AG09319 (cell line): ENCODE results near the gene OR5A2.
"Not testable (repeated sequence)": the region's sequence is repeated elsewhere in the genome, so short reads cannot be mapped to it uniquely, and the experiment has no call there.

Source experiments
- DNase-seq: peaks from one replicate; pipeline ENCODE4 v3.0.0-alpha.2; 2010; ENCODE audit warnings: low read depth; ENCODE audit errors: extremely low read depth
- CTCF ChIP-seq: IDR thresholded peaks from 2 replicates; pipeline ENCODE4 v1.5.1; 2011; ENCODE audit warnings: low read depth, mild to moderate bottlenecking, inconsistent platforms, low read length, moderate library complexity

OR5A2 gene, protein sequence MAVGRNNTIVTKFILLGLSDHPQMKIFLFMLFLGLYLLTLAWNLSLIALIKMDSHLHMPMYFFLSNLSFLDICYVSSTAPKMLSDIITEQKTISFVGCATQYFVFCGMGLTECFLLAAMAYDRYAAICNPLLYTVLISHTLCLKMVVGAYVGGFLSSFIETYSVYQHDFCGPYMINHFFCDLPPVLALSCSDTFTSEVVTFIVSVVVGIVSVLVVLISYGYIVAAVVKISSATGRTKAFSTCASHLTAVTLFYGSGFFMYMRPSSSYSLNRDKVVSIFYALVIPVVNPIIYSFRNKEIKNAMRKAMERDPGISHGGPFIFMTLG

GRCh38 chr11:59426361-59427067, at the start of gene OR5A2:
Gene OR5A2 (minus strand): TSS chr11:59426413. CDS start chr11:59422953, 3,460 bp downstream.
- TF ChIP-seq CTCF = no peak
- no peak for DNase-seq

DNA sequence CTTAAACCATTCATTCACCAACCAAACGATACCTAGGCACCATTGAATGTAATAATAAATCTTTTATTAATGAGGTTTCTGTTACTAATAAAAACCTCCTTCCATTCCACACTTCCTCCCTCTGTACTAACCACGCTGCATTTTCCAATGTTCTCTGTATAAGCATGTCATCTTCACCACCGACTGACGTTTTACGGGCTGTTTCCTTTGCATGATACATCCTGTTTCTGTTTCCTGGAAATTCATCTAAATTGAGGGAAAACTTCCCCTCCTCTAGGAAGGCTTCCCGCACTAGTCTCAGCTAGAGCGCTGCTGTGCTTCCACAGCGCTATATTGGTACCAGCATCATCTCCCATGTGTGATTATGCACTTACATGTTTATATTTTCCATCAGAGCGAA, 49.0 kb upstream of the OR5A2 start:
- no peak for TF ChIP-seq CTCF
- DNase-seq = no peak

DNA sequence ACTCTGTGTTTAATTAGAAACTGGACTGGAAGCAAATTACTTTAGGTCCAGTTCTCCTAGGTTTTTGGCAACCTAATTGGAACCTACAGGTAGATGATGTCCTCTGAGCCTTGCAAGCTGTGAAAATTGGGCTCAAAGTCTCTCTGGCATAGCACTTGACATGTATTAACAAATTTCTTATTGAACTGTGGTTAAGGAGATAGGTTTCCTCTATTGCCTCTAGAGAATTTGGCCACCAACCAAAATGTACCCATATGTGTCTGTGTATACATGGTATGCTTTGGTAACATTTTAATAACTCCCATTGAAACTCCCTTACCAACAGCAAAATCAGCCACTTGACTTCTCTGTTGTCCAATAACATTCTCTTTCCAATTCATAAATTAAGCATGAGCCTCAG, 46.8 kb upstream of the OR5A2 start, which contains the start of gene OR4D10:
TSS of gene OR4D10 (plus strand) at position 301 of the 400 bp plus-strand sequence. CDS start 4,115 bp downstream, outside the sequence.
- TF ChIP-seq CTCF = no peak
- no peak for DNase-seq

GRCh38 chr11:59463190-59463641, 37.0 kb upstream of the OR5A2 start:
- no peak for DNase-seq
- TF ChIP-seq CTCF = no peak

DNA sequence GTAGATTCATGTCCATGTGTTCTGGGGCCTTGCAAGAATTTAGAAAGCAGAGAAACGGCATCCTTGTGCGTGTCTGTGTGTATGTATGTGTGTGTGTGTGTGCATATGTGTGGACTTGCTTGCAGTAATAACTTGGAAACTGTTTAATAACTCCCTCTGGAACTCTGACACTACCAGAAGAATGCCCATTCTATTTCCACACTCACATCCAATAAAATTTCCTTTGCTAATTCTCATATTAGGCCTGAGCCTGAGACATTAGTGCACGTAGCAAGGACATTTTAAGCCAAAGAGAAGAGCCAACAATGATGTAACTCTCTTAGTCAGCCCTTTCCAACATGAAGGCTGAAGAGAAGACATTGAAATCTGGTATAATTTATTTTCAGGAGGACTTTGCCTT, 33.7 kb upstream of the OR5A2 start:
- DNase-seq = no peak
- TF ChIP-seq CTCF = no peak

- no peak for TF ChIP-seq CTCF
- DNase-seq = no peak
Measured at GRCh38 chr11:59456661-59457060, 30.4 kb upstream of the OR5A2 start, which contains the start of gene OR4D6. Gene OR4D6 (plus strand): TSS chr11:59456961. CDS start chr11:59456961, 0 bp downstream.

DNA sequence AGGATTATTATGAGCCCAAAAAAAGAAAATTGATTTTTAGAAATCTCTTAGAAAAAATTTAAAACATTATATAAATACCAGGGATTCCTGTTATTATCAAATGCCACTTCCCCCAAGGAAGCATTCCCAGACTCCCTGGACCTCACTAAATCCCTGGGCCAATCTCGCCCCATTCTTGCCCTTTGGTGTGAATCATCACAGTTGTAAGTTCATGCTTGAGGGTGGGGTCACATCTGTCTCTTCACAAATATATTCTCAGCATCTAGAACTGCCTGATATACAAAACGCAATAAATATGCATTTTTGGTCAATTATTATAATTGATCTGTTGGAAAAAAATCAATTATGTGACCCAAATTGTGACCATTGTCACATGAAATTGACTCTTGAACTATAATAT, 22.3 kb upstream of the OR5A2 start:
- no peak for TF ChIP-seq CTCF

DNA sequence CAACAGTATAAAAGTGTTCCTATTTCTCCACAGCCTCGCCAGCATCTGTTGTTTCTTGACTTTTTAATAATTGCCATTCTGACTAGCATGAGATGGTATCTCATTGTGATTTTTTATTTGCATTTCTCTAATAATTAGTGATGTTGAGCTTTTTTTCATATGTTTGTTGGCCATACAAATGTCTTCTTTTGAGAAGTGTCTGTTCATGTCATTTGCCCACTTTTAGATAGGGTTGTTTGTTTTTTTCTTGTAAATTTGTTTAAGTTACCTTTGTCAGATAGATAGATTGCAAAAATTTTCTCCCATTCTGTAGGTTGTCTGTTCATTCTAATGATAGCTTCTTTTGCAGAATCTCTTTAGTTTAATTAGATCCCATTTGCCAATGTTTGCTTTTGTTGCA, 19.4 kb upstream of the OR5A2 start:
- DNase-seq = not testable (repeated sequence)

More for the DNA sequence above, 22.3 kb upstream of the OR5A2 start:
- DNase-seq = no peak
